Smooth muscle cell (in vitro differentiated cells): ENCODE data around the gene NELL1. TPM values are rescaled to one million over a fixed set of nuclear protein-coding genes. Genes with fewer than 3 reads are reported as not detected.

Experiments used
- DNase-seq: peaks from one replicate; lab custom pipeline; 2025; ENCODE audit not compliant: unreplicated experiment; lab: John Stamatoyannopoulos, UW
- H2AFZ ChIP-seq: fragments of 200-600 bp; sonication (generic); 2 replicates; pipeline ENCODE4 v1.6.0; 2016; ENCODE audit warnings: antibody characterized with exemption, low read depth, mild to moderate bottlenecking
- H3F3A ChIP-seq: fragments of 200-600 bp; sonication (generic); 2 replicates; pipeline ENCODE4 v1.6.0; 2017; ENCODE audit warnings: antibody characterized with exemption, low read depth
- H3K27ac ChIP-seq: fragments of 200-600 bp; sonication (generic); 2 replicates; pipeline ENCODE4 v1.5.1; 2016; ENCODE audit warnings: low read depth, mild to moderate bottlenecking
- H3K27me3 ChIP-seq: fragments of 200-600 bp; sonication (generic); 2 replicates; pipeline ENCODE4 v1.6.1; 2016; ENCODE audit warnings: low read depth, mild to moderate bottlenecking
- H3K36me3 ChIP-seq: fragments of 200-600 bp; sonication (generic); 2 replicates; pipeline ENCODE4 v1.5.1; 2016; ENCODE audit warnings: low read depth
- H3K4me1 ChIP-seq: fragments of 200-600 bp; sonication (generic); 2 replicates; pipeline ENCODE4 v1.5.1; 2016; ENCODE audit warnings: low read depth
- H3K4me2 ChIP-seq: fragments of 200-600 bp; sonication (generic); 2 replicates; pipeline ENCODE4 v1.6.0; 2016; ENCODE audit warnings: mild to moderate bottlenecking
- H3K4me3 ChIP-seq: fragments of 200-600 bp; sonication (generic); 2 replicates; pipeline ENCODE4 v1.5.1; 2016; ENCODE audit warnings: mild to moderate bottlenecking
- H3K79me2 ChIP-seq: fragments of 200-600 bp; sonication (generic); 2 replicates; pipeline ENCODE4 v1.6.0; 2016; ENCODE audit warnings: low read depth, mild to moderate bottlenecking
- H3K9ac ChIP-seq: fragments of 200-600 bp; sonication (generic); 2 replicates; pipeline ENCODE4 v1.6.0; 2016; ENCODE audit warnings: low read depth
- H3K9me3 ChIP-seq: fragments of 200-600 bp; sonication (generic); replicated peaks from 2 replicates; pipeline ENCODE4 v1.5.1; 2016; ENCODE audit warnings: low read depth
- H4K20me1 ChIP-seq: fragments of 200-600 bp; sonication (generic); 2 replicates; pipeline ENCODE4 v1.6.0; 2016; ENCODE audit warnings: low read depth
- CTCF ChIP-seq: fragments of 200-600 bp; sonication (generic); IDR thresholded peaks from 2 replicates; pipeline ENCODE4 v1.5.1; 2017; ENCODE audit warnings: borderline replicate concordance, mild to moderate bottlenecking, antibody characterized with exemption; ENCODE audit not compliant: insufficient read depth, poor library complexity, severe bottlenecking
- WGBS: methylation state at CpG from one replicate; pipeline ENCODE4 v1.1.7; 2016; ENCODE audit warnings: low lambda C conversion rate; 5-methylcytosine and 5-hydroxymethylcytosine counted together
- polyA plus RNA-seq: library from polyadenylated mRNA; unstranded; fragments of >200 nt; fragmentation: Nextera tagmentation; extraction: Ambion mirVana; gene quantifications from 2 replicates; pipeline ENCODE4 v1.2.1, GENCODE V29; 2016
- total RNA-seq: library from RNA; depleted of rRNA; stranded (reverse); fragments of >200 nt; gene quantifications from 2 replicates; pipeline ENCODE4 v1.2.3, GENCODE V29; 2014

NELL1 gene
- total and polyA plus RNA-seq, 2 experiments from 2014 or later, result not detected

DNA sequence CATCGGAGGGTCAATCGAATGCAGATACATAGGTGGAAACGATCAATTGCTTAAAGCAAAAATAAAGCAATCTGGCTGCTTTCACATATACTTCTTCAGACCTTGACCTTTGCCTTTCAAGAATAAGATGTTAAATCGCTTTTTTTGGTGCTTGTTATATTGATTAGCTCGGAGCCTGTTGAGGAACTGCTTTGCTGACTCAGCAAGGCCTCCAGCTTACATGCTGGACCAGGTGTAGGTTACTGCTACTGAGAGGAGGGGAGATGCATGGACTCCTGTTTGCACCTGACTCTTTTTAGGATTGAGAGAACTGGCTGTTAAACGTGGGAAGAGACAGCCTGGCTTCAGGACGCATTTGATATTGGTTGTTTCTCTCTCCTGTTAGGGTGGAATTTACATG, 31.3 kb upstream of the NELL1 start:
- Histone ChIP-seq H3K4me3 (no peak overlapping the region), H3K9ac (no peak overlapping the region), H4K20me1 (no peaks in the 10 kb centered on the region), H3K4me2 (no peak overlapping the region), H2AFZ (no peak overlapping the region), H3K4me1 (no peaks in the 10 kb centered on the region), H3F3A (no peaks in the 10 kb centered on the region), H3K36me3 (no peaks in the 10 kb centered on the region), H3K27me3 (peaks cover 11% of the 10 kb centered on the region), H3K9me3 (no peaks in the 10 kb centered on the region), H3K27ac (no peak overlapping the region), H3K79me2 (no peaks in the 10 kb centered on the region)
- TF ChIP-seq CTCF, result no peak
- WGBS, result 82% methylated on average over 7 of the region's 7 CpGs
- no peak for DNase-seq

GRCh38 chr11:20639688-20640087, 29.7 kb upstream of the NELL1 start:
- no peak overlapping the region for H3K9ac ChIP-seq
- no peak for TF ChIP-seq CTCF
- H2AFZ ChIP-seq, result no peak overlapping the region
- peaks cover 11% of the 10 kb centered on the region for H3K27me3 ChIP-seq
- 81% methylated on average over 3 of the region's 3 CpGs for WGBS
- H3K36me3 ChIP-seq, result no peaks in the 10 kb centered on the region
- H4K20me1 ChIP-seq, result no peaks in the 10 kb centered on the region
- no peak overlapping the region for H3K27ac ChIP-seq
- H3K79me2 ChIP-seq, result no peaks in the 10 kb centered on the region
- H3F3A ChIP-seq, result no peaks in the 10 kb centered on the region
- H3K4me1 ChIP-seq, result no peaks in the 10 kb centered on the region
- no peak for DNase-seq
- no peak overlapping the region for H3K4me2 ChIP-seq
- H3K4me3 ChIP-seq, result no peak overlapping the region
- no peaks in the 10 kb centered on the region for H3K9me3 ChIP-seq

DNA sequence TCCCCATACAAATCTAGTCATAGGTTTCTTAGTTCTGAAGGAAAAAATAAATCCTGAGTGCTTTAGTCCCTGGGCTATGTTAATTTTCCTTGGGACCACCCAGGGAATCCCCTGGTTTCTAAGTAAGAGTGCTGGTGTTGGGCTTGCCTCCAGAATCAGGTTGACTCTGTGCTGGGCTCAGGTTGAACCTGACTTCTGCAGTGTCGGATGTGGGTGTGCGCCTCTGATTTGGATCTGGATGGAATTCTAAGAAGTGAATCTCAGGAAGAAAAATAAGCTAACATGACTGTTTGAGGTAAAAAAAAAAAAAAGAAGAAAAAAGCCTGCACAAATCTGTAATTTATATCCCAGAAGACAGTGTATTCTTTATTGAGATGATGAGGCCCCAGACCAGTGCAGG, 29.0 kb upstream of the NELL1 start:
- H3K4me1 ChIP-seq, result no peaks in the 10 kb centered on the region
- DNase-seq, result no peak
- H3K9ac ChIP-seq, result no peak overlapping the region
- no peaks in the 10 kb centered on the region for H4K20me1 ChIP-seq
- no peaks in the 10 kb centered on the region for H3K79me2 ChIP-seq
- no peak overlapping the region for H3K4me2 ChIP-seq
- no peaks in the 10 kb centered on the region for H3K9me3 ChIP-seq
- no peaks in the 10 kb centered on the region for H3F3A ChIP-seq
- H3K4me3 ChIP-seq, result no peak overlapping the region
- no peak overlapping the region for H2AFZ ChIP-seq
- no peak for TF ChIP-seq CTCF
- peaks cover 11% of the 10 kb centered on the region for H3K27me3 ChIP-seq
- no peak overlapping the region for H3K27ac ChIP-seq
- 91% methylated on average over 2 of the region's 2 CpGs for WGBS
- H3K36me3 ChIP-seq, result no peaks in the 10 kb centered on the region

DNA sequence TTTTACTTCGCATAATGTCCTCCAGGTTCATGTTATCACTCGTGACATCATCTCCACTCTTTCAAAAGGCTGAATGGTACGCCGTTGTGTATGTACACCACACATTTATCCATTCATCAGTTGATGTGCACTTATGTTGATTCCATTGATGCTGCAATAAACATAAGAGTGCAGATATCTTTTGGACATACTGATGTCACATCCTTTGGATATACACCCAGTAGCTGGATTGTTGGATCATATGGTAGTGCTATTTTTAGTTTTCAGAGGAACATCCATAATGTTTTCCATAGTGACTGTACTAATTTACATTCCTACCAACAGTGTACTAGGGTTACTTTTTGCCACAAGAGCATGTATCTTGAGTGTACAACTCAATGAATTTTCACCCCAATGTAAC, 25.0 kb upstream of the NELL1 start:
- H3K27ac ChIP-seq, result no peak overlapping the region
- no peaks in the 10 kb centered on the region for H3K36me3 ChIP-seq
- no peak overlapping the region for H3K9ac ChIP-seq
- H3K9me3 ChIP-seq, result no peaks in the 10 kb centered on the region
- no peaks in the 10 kb centered on the region for H4K20me1 ChIP-seq
- H2AFZ ChIP-seq, result no peak overlapping the region
- peaks cover 11% of the 10 kb centered on the region for H3K27me3 ChIP-seq
- H3K4me2 ChIP-seq, result no peak overlapping the region
- no peaks in the 10 kb centered on the region for H3K79me2 ChIP-seq
- H3F3A ChIP-seq, result no peaks in the 10 kb centered on the region
- DNase-seq, result no peak
- H3K4me3 ChIP-seq, result no peak overlapping the region
- TF ChIP-seq CTCF, result no peak
- WGBS, result 89% methylated on average over 4 of the region's 4 CpGs
- no peaks in the 10 kb centered on the region for H3K4me1 ChIP-seq
